Umbilical cord (tissue), 2 donors: ENCODE results near the gene PDE1C. TPM values are rescaled to one million over a fixed set of nuclear protein-coding genes. Genes with fewer than 3 reads are reported as not detected.

Experiments used
- DNase-seq: peaks from one replicate; pipeline ENCODE4 v3.0.0-alpha.2; 2015; ENCODE audit warnings: low spot score
- total RNA-seq: library from RNA; depleted of rRNA; stranded (reverse); fragments of >200 nt; gene quantifications from one replicate; pipeline ENCODE4 v1.2.3, GENCODE V29; 2014; ENCODE audit warnings: low replicate concordance; ENCODE audit not compliant: insufficient read depth

PDE1C gene
- total RNA-seq, 1 donor from 2014 or later: 25.8 TPM

- DNase-seq: no peak
Observed at GRCh38 chr7:32075612-32076011, 5.4 kb upstream of the PDE1C start.

GRCh38 chr7:32074787-32075585 is 4.8 kb upstream of the PDE1C start:
- DNase-seq: no peak

- DNase-seq: no peak
Observed at GRCh38 chr7:32073533-32073932, 3.3 kb upstream of the PDE1C start.

GRCh38 chr7:32072397-32072796 is 2.2 kb upstream of the PDE1C start:
- DNase-seq: no peak

GRCh38 chr7:32071466-32072091 is 1.4 kb upstream of the PDE1C start:
- DNase-seq: no peak

GRCh38 chr7:32070051-32070405 is 179 bp downstream of the PDE1C start:
- DNase-seq: no peak

- no peak for DNase-seq
Observed at GRCh38 chr7:32069116-32069650, 1.0 kb downstream of the PDE1C start.

- no peak for DNase-seq
Observed at GRCh38 chr7:32068411-32069101, 1.7 kb downstream of the PDE1C start.

- no peak for DNase-seq
Observed at GRCh38 chr7:32066441-32066840, 3.8 kb downstream of the PDE1C start.

GRCh38 chr7:32063614-32064013 is 6.6 kb downstream of the PDE1C start:
- DNase-seq: no peak

GRCh38 chr7:32062150-32062549 is 8.1 kb downstream of the PDE1C start:
- DNase-seq: no peak

GRCh38 chr7:32061346-32061745 is 8.9 kb downstream of the PDE1C start:
- no peak for DNase-seq

GRCh38 chr7:32059289-32060011 is 10.8 kb downstream of the PDE1C start:
- peak; percentile 22 for DNase-seq

GRCh38 chr7:32058002-32058401 is 12.2 kb downstream of the PDE1C start:
- DNase-seq: no peak

GRCh38 chr7:32056767-32057166 is 13.4 kb downstream of the PDE1C start:
- DNase-seq: no peak

- no peak for DNase-seq
Observed at GRCh38 chr7:32053204-32053603, 17.0 kb downstream of the PDE1C start.

- no peak for DNase-seq
Observed at GRCh38 chr7:32051128-32051527, 19.1 kb downstream of the PDE1C start.

- DNase-seq: no peak
Observed at GRCh38 chr7:32049599-32049998, 20.6 kb downstream of the PDE1C start.

GRCh38 chr7:32048970-32049491 is 21.2 kb downstream of the PDE1C start:
- DNase-seq: no peak

GRCh38 chr7:32047801-32048200 is 22.4 kb downstream of the PDE1C start:
- no peak for DNase-seq

GRCh38 chr7:32047075-32047474 is 23.1 kb downstream of the PDE1C start:
- DNase-seq: no peak

GRCh38 chr7:32045228-32045627 is 25.0 kb downstream of the PDE1C start:
- DNase-seq: no peak
